Measurements from ENCODE around the gene MPHOSPH9.
A peak's percentile ranks its signal among the peaks of the same experiment; 100 is the strongest.

MPHOSPH9 gene

GRCh38 chr12:123273166-123273565 lies 40.2 kb upstream of the MPHOSPH9 start:
- TF ChIP-seq SIN3A (IDR thresholded peaks at IDR 0.05; ENCODE audit: borderline replicate concordance, insufficient read depth, low read length) (no peak), REST (IDR thresholded peaks at IDR 0.05; ENCODE audit: insufficient read depth in 1 of 2, low read depth in 2 of 2, low read length in 2 of 2) (no peak), TAF1 (IDR thresholded peaks at IDR 0.05; ENCODE audit: borderline replicate concordance, insufficient read depth, low read length) (no peak), POLR2AphosphoS5 (IDR thresholded peaks at IDR 0.05; ENCODE audit: low read depth, low read length) (no peak), FOXP2 (optimal IDR thresholded peaks at IDR 0.05; ENCODE audit: borderline replicate concordance, extremely low read depth, extremely low read length, insufficient read depth) (no peak)

- TF ChIP-seq FOXP2 (optimal IDR thresholded peaks at IDR 0.05; ENCODE audit: borderline replicate concordance, extremely low read depth, extremely low read length, insufficient read depth) = peak; percentile 5
- TF ChIP-seq TAF1 (IDR thresholded peaks at IDR 0.05; ENCODE audit: borderline replicate concordance, insufficient read depth, low read length) = no peak
These were observed 38.2 kb upstream of the MPHOSPH9 start for GRCh38 chr12:123271001-123271668.

- TF ChIP-seq POLR2AphosphoS5 (IDR thresholded peaks at IDR 0.05; ENCODE audit: low read depth, low read length) (no peak), SIN3A (IDR thresholded peaks at IDR 0.05; ENCODE audit: borderline replicate concordance, insufficient read depth, low read length) (no peak), REST (IDR thresholded peaks at IDR 0.05; ENCODE audit: insufficient read depth in 1 of 2, low read depth in 2 of 2, low read length in 2 of 2) (no peak)
These were observed 37.5 kb upstream of the MPHOSPH9 start for GRCh38 chr12:123270214-123271000.

- TF ChIP-seq TAF1 (IDR thresholded peaks at IDR 0.05; ENCODE audit: borderline replicate concordance, insufficient read depth, low read length) (no peak), FOXP2 (optimal IDR thresholded peaks at IDR 0.05; ENCODE audit: borderline replicate concordance, extremely low read depth, extremely low read length, insufficient read depth) (no peak), REST (IDR thresholded peaks at IDR 0.05; ENCODE audit: insufficient read depth in 1 of 2, low read depth in 2 of 2, low read length in 2 of 2) (no peak), SIN3A (IDR thresholded peaks at IDR 0.05; ENCODE audit: borderline replicate concordance, insufficient read depth, low read length) (no peak), POLR2AphosphoS5 (IDR thresholded peaks at IDR 0.05; ENCODE audit: low read depth, low read length) (no peak)
These were observed 36.9 kb upstream of the MPHOSPH9 start for GRCh38 chr12:123269896-123270213.

- TF ChIP-seq REST (IDR thresholded peaks at IDR 0.05; ENCODE audit: insufficient read depth in 1 of 2, low read depth in 2 of 2, low read length in 2 of 2) (no peak), FOXP2 (optimal IDR thresholded peaks at IDR 0.05; ENCODE audit: borderline replicate concordance, extremely low read depth, extremely low read length, insufficient read depth) (no peak), SIN3A (IDR thresholded peaks at IDR 0.05; ENCODE audit: borderline replicate concordance, insufficient read depth, low read length) (no peak), TAF1 (IDR thresholded peaks at IDR 0.05; ENCODE audit: borderline replicate concordance, insufficient read depth, low read length) (no peak), POLR2AphosphoS5 (IDR thresholded peaks at IDR 0.05; ENCODE audit: low read depth, low read length) (no peak)
These were observed 36.5 kb upstream of the MPHOSPH9 start for GRCh38 chr12:123269395-123269892.

Data from PFSK-1 (cell line).